Measurements from ENCODE around the gene UBL4B.
A peak's percentile ranks its signal among the peaks of the same experiment; 100 is the strongest.

Gene UBL4B

DNA sequence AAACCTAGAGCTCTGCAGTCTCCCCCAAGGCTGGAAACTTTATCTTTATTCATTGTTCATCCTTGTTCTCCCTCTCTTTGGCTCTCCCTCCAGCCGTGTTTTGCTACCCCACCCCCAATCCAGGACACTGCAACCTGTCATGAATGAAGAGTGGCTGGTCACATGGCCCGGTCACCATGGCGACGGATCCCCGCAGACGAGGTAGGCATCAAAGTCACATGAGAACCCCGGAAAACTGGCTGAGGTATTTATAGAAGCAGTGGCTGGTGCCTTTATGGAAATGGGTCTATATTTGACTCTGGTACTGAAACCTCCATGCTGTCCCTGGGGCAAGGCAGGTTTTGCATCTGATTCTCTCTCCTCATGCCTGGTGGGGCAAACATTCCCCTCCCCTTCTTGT, 24.7 kb downstream of the UBL4B start:
- no peak overlapping the region for H3K4me3 ChIP-seq (ENCODE audit: low read length)
- no peak overlapping the region for H3K27ac ChIP-seq (ENCODE audit: low read length)
- no peak overlapping the region for H3K9ac ChIP-seq (ENCODE audit: low read length)
- no peaks in the 10 kb centered on the region for H3K9me3 ChIP-seq (ENCODE audit: insufficient read depth, low read length)
- H3K4me1 ChIP-seq (ENCODE audit: low read length), result 0 out of 2 replicates have a peak, but pooled peaks cover 6% of the 10 kb centered on the region
- no peaks in the 10 kb centered on the region for H4K20me1 ChIP-seq (ENCODE audit: insufficient read depth, low read length)
- peaks cover 8% of the 10 kb centered on the region; the same call in 1 of the 2 replicates for H3K27me3 ChIP-seq (ENCODE audit: low read depth, low read length)
- H2AFZ ChIP-seq (ENCODE audit: low read depth, low read length), result no peak overlapping the region
- no peaks in the 10 kb centered on the region for H3K79me2 ChIP-seq (ENCODE audit: low read length)
- TF ChIP-seq EZH2phosphoT487 (IDR thresholded peaks at IDR 0.05; ENCODE audit: low read depth), result no peak
- TF ChIP-seq CTCF (IDR thresholded peaks at IDR 0.05; ENCODE audit: low read depth, low read length), result no peak
- H3K4me2 ChIP-seq (ENCODE audit: low read length), result no peak overlapping the region
- H3K36me3 ChIP-seq (replicated peaks; ENCODE audit: low read depth, low read length), result no peaks in the 10 kb centered on the region

DNA sequence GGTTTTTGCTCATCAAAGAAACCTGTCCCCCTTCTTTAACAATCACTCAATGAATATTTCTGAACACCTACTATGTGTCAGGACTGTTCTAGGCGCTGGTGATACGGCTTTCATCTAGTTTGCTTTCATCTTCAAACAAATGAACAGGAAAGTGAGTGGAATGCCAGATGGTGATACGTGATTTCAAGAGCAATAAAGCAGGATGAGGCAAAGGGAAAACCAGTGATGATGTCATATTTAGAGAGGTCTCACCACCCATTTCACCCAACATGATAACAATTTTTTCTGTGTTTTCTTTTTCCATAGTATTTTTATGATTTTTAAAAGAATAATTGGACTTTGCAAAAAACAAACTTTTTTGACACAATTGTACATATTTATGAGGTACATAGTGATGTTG, 26.7 kb downstream of the UBL4B start:
- Histone ChIP-seq H3K9ac (ENCODE audit: low read length) (no peak overlapping the region), H3K4me3 (ENCODE audit: low read length) (no peak overlapping the region), H4K20me1 (ENCODE audit: insufficient read depth, low read length) (no peaks in the 10 kb centered on the region), H2AFZ (ENCODE audit: low read depth, low read length) (no peak overlapping the region), H3K27me3 (ENCODE audit: low read depth, low read length) (peaks cover 13% of the 10 kb centered on the region; the same call in 1 of the 2 replicates), H3K4me2 (ENCODE audit: low read length) (no peak overlapping the region), H3K4me1 (ENCODE audit: low read length) (0 out of 2 replicates have a peak, but pooled peaks cover 6% of the 10 kb centered on the region), H3K9me3 (ENCODE audit: insufficient read depth, low read length) (no peaks in the 10 kb centered on the region), H3K79me2 (ENCODE audit: low read length) (no peaks in the 10 kb centered on the region), H3K36me3 (replicated peaks; ENCODE audit: low read depth, low read length) (no peaks in the 10 kb centered on the region), H3K27ac (ENCODE audit: low read length) (no peak overlapping the region)
- no peak for TF ChIP-seq CTCF (IDR thresholded peaks at IDR 0.05; ENCODE audit: low read depth, low read length)
- TF ChIP-seq EZH2phosphoT487 (IDR thresholded peaks at IDR 0.05; ENCODE audit: low read depth), result no peak

- Histone ChIP-seq H4K20me1 (ENCODE audit: insufficient read depth, low read length) (no peaks in the 10 kb centered on the region), H3K27me3 (ENCODE audit: low read depth, low read length) (peaks cover 24% of the 10 kb centered on the region; the same call in 1 of the 2 replicates)
- TF ChIP-seq EZH2phosphoT487 (IDR thresholded peaks at IDR 0.05; ENCODE audit: low read depth), result no peak
- TF ChIP-seq CTCF (IDR thresholded peaks at IDR 0.05; ENCODE audit: low read depth, low read length), result no peak
Measured at GRCh38 chr1:110144366-110144765, 32.1 kb downstream of the UBL4B start.

DNA sequence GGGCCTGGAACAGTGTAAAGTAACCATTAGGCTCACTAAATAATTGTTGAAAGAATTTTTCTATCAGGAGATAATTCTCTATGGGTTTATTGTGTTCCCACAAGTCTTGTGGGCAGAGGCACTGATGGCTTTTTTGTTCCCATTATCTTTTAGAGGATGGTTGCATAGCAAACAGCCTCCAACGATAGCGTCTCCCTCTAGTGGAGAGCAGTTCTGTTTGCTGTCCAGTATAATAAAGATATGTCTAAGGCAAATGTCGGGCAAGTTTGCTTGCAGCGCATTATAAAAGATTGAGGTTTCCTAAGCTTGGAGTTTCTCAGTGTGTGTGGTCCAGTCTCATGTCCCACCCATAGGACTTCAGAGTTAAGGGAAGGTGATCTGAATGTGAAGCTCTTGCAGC, 36.7 kb downstream of the UBL4B start:
- Histone ChIP-seq H3K27me3 (ENCODE audit: low read depth, low read length) (peaks cover 15% of the 10 kb centered on the region; the same call in 1 of the 2 replicates), H3K27ac (ENCODE audit: low read length) (no peak overlapping the region), H3K4me2 (ENCODE audit: low read length) (no peak overlapping the region), H2AFZ (ENCODE audit: low read depth, low read length) (no peak overlapping the region), H3K36me3 (replicated peaks; ENCODE audit: low read depth, low read length) (no peaks in the 10 kb centered on the region), H4K20me1 (ENCODE audit: insufficient read depth, low read length) (no peaks in the 10 kb centered on the region), H3K4me3 (ENCODE audit: low read length) (no peak overlapping the region), H3K9me3 (ENCODE audit: insufficient read depth, low read length) (no peaks in the 10 kb centered on the region), H3K4me1 (ENCODE audit: low read length) (no peaks in the 10 kb centered on the region), H3K9ac (ENCODE audit: low read length) (no peak overlapping the region), H3K79me2 (ENCODE audit: low read length) (no peaks in the 10 kb centered on the region)
- TF ChIP-seq EZH2phosphoT487 (IDR thresholded peaks at IDR 0.05; ENCODE audit: low read depth) (no peak), CTCF (IDR thresholded peaks at IDR 0.05; ENCODE audit: low read depth, low read length) (peak; percentile 36; the same call in 1 of the 2 replicates)

More at GRCh38 chr1:110144366-110144765, 32.1 kb downstream of the UBL4B start:
- Histone ChIP-seq H2AFZ (ENCODE audit: low read depth, low read length) (no peak overlapping the region), H3K4me3 (ENCODE audit: low read length) (no peak overlapping the region), H3K36me3 (replicated peaks; ENCODE audit: low read depth, low read length) (no peaks in the 10 kb centered on the region), H3K4me1 (ENCODE audit: low read length) (no peaks in the 10 kb centered on the region), H3K4me2 (ENCODE audit: low read length) (no peak overlapping the region), H3K27ac (ENCODE audit: low read length) (no peak overlapping the region), H3K79me2 (ENCODE audit: low read length) (no peaks in the 10 kb centered on the region), H3K9me3 (ENCODE audit: insufficient read depth, low read length) (no peaks in the 10 kb centered on the region), H3K9ac (ENCODE audit: low read length) (no peak overlapping the region)
